Measurements from ENCODE around the gene RNF13.

Gene RNF13

GRCh38 chr3:149900322-149900721, 87.3 kb downstream of the RNF13 start:
- H3K9ac ChIP-seq (ENCODE audit: low read length) = no peak overlapping the region
- H3K9me2 ChIP-seq (replicated peaks; ENCODE audit: insufficient read depth, low read length) = no peaks in the 10 kb centered on the region
- H3K4me2 ChIP-seq (ENCODE audit: low read depth, low read length) = no peak overlapping the region
- H4K20me1 ChIP-seq (ENCODE audit: insufficient read depth, low read length) = no peaks in the 10 kb centered on the region
- no peaks in the 10 kb centered on the region for H3K9me3 ChIP-seq (replicated peaks; ENCODE audit: insufficient read depth, low read length)
- no peaks in the 10 kb centered on the region for H3K27me3 ChIP-seq (replicated peaks; ENCODE audit: insufficient read depth, low read length)
- TF ChIP-seq CTCF (IDR thresholded peaks at IDR 0.05; ENCODE audit: low read length) = no peak
- TF ChIP-seq EZH2 (optimal IDR thresholded peaks at IDR 0.05; ENCODE audit: low read depth, low read length) = no peak
- no peak for TF ChIP-seq EZH2phosphoT487 (IDR thresholded peaks at IDR 0.05; ENCODE audit: low read length)
- H3K4me3 ChIP-seq (ENCODE audit: low read length) = no peak overlapping the region
- no peaks in the 10 kb centered on the region for H3K4me1 ChIP-seq (ENCODE audit: low read length)
- H3K27ac ChIP-seq (ENCODE audit: low read length) = no peak overlapping the region
- H2AFZ ChIP-seq (ENCODE audit: low read length) = no peak overlapping the region
- H3K36me3 ChIP-seq (replicated peaks; ENCODE audit: insufficient read depth, low read length) = no peaks in the 10 kb centered on the region
- H3F3A ChIP-seq (ENCODE audit: insufficient read depth, low read length) = no peaks in the 10 kb centered on the region
- no peaks in the 10 kb centered on the region for H3K79me2 ChIP-seq (ENCODE audit: low read length)
- no peak for DNase-seq

DNA sequence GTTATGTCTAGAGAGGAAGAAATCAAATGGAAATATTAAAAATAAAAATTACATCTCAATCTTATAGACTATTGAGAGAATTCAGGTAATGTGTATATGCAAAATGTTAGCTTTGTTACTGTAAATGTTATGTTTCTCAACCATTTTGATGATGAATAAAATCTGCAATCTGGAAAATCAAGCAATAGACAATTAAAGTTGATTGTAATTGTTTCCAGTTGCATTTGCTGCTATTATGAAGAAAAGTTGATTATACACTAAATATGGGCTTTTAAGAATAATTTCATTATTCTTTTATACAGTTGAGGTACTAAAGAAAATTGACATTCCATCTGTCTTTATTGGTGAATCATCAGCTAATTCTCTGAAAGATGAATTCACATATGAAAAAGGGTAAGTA, 88.8 kb downstream of the RNF13 start:
- H3K9me3 ChIP-seq (replicated peaks; ENCODE audit: insufficient read depth, low read length) = no peaks in the 10 kb centered on the region
- TF ChIP-seq EZH2phosphoT487 (IDR thresholded peaks at IDR 0.05; ENCODE audit: low read length) = no peak
- no peak for TF ChIP-seq CTCF (IDR thresholded peaks at IDR 0.05; ENCODE audit: low read length)
- TF ChIP-seq EZH2 (optimal IDR thresholded peaks at IDR 0.05; ENCODE audit: low read depth, low read length) = no peak
- H3K79me2 ChIP-seq (ENCODE audit: low read length) = no peaks in the 10 kb centered on the region
- H3K27me3 ChIP-seq (replicated peaks; ENCODE audit: insufficient read depth, low read length) = no peaks in the 10 kb centered on the region
- no peak overlapping the region for H2AFZ ChIP-seq (ENCODE audit: low read length)
- H3K9me2 ChIP-seq (replicated peaks; ENCODE audit: insufficient read depth, low read length) = no peaks in the 10 kb centered on the region
- H4K20me1 ChIP-seq (ENCODE audit: insufficient read depth, low read length) = no peaks in the 10 kb centered on the region
- no peak overlapping the region for H3K4me2 ChIP-seq (ENCODE audit: low read depth, low read length)
- DNase-seq = no peak
- no peak overlapping the region for H3K9ac ChIP-seq (ENCODE audit: low read length)
- H3K4me3 ChIP-seq (ENCODE audit: low read length) = no peak overlapping the region
- no peaks in the 10 kb centered on the region for H3K4me1 ChIP-seq (ENCODE audit: low read length)
- H3F3A ChIP-seq (ENCODE audit: insufficient read depth, low read length) = no peaks in the 10 kb centered on the region
- H3K27ac ChIP-seq (ENCODE audit: low read length) = no peak overlapping the region
- no peaks in the 10 kb centered on the region for H3K36me3 ChIP-seq (replicated peaks; ENCODE audit: insufficient read depth, low read length)

DNA sequence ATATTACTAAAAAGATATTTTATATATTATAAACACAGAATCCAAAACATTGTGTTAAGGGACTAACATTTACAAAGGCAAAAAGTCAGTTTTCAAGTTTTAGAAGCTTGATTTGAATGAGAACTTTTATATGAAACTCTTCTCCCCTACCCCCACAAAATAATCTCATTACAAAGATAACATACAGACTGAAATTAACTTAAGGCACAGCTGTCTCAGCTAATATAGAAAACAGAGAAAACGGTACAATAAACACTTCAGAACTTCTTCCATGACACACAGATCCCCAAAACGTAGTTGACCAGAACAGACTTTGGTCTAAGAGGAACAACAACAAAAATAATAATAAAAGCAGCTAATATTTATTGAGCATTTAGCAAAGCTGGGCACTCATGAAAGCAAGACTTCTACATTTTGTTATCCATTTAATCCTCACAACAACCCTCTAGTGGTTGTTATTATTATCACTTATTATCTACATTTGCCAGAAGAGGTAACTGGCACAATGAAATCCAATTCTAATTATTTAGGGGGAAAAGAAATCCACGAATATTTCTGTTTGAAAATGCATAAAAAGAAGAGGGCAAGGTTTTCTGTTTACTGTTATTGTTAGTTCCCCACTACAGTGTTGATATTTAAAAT, 89.6 kb downstream of the RNF13 start:
- Histone ChIP-seq H2AFZ (ENCODE audit: low read length) (no peak overlapping the region), H3K4me2 (ENCODE audit: low read depth, low read length) (no peak overlapping the region), H4K20me1 (ENCODE audit: insufficient read depth, low read length) (no peaks in the 10 kb centered on the region), H3K4me1 (ENCODE audit: low read length) (no peaks in the 10 kb centered on the region), H3K9me3 (replicated peaks; ENCODE audit: insufficient read depth, low read length) (no peaks in the 10 kb centered on the region), H3K9ac (ENCODE audit: low read length) (no peak overlapping the region), H3K27ac (ENCODE audit: low read length) (no peak overlapping the region), H3F3A (ENCODE audit: insufficient read depth, low read length) (no peaks in the 10 kb centered on the region), H3K4me3 (ENCODE audit: low read length) (no peak overlapping the region), H3K79me2 (ENCODE audit: low read length) (no peaks in the 10 kb centered on the region), H3K27me3 (replicated peaks; ENCODE audit: insufficient read depth, low read length) (no peaks in the 10 kb centered on the region), H3K36me3 (replicated peaks; ENCODE audit: insufficient read depth, low read length) (no peaks in the 10 kb centered on the region), H3K9me2 (replicated peaks; ENCODE audit: insufficient read depth, low read length) (no peaks in the 10 kb centered on the region)
- no peak for DNase-seq
- no peak for TF ChIP-seq EZH2 (optimal IDR thresholded peaks at IDR 0.05; ENCODE audit: low read depth, low read length)
- TF ChIP-seq EZH2phosphoT487 (IDR thresholded peaks at IDR 0.05; ENCODE audit: low read length) = no peak
- TF ChIP-seq CTCF (IDR thresholded peaks at IDR 0.05; ENCODE audit: low read length) = peak; percentile 17

All from MM.1S (cell line).